CD14-positive monocyte (primary cell): ENCODE results near the gene SH3GLB1. TPM values are rescaled to one million over a fixed set of nuclear protein-coding genes. Genes with fewer than 3 reads are reported as not detected.

Source experiments
- DNase-seq, 3 donors: peaks; one replicate each; pipeline ENCODE4 v3.0.0-alpha.2; 2011 to 2022
- H2AFZ ChIP-seq: 2 replicates; pipeline ENCODE4 v1.6.0; 2012; ENCODE audit warnings: mild to moderate bottlenecking, low read depth, low read length, inconsistent platforms; ENCODE audit not compliant: insufficient read depth, poor library complexity, severe bottlenecking
- H3K27ac ChIP-seq, 2 donors: 1 replicate in 1 of 2; 2 replicates in 1 of 2; pipeline ENCODE4 v1.5.1; 2012 to 2013; ENCODE audit warnings: low read length in 2 of 2, control low read depth in 1 of 2, inconsistent platforms in 1 of 2, low read depth in 1 of 2, mild to moderate bottlenecking in 1 of 2
- H3K27me3 ChIP-seq, 2 donors: one replicate each; pipeline versions ENCODE4 v1.6.0 to v1.6.1; 2011 to 2013; ENCODE audit warnings: low read length in 2 of 2; ENCODE audit not compliant: control insufficient read depth in 2 of 2, insufficient read depth in 2 of 2
- H3K36me3 ChIP-seq, 2 donors: replicated peaks in 1 of 2; 1 replicate in 1 of 2; 2 replicates in 1 of 2; pipeline versions ENCODE4 v1.5.1 to v1.6.1; 2012 to 2013; ENCODE audit warnings: low read length in 2 of 2, control low read depth in 1 of 2, inconsistent platforms in 1 of 2, mild to moderate bottlenecking in 1 of 2; ENCODE audit not compliant: insufficient read depth in 2 of 2, control insufficient read depth in 1 of 2
- H3K4me1 ChIP-seq, 2 donors: 1 replicate in 1 of 2; 2 replicates in 1 of 2; pipeline versions ENCODE4 v1.5.1 to v1.6.1; 2012 to 2013; ENCODE audit warnings: low read length in 2 of 2, control low read depth in 1 of 2, inconsistent platforms in 1 of 2, mild to moderate bottlenecking in 1 of 2, moderate library complexity in 1 of 2; ENCODE audit not compliant: insufficient read depth in 2 of 2, control insufficient read depth in 1 of 2
- H3K4me2 ChIP-seq: replicated peaks from 2 replicates; pipeline ENCODE3; 2012; ENCODE audit warnings: low read length, moderate library complexity, mild to moderate bottlenecking; ENCODE audit not compliant: poor library complexity, severe bottlenecking; ENCODE audit errors: extremely low read depth
- H3K4me3 ChIP-seq, 3 experiments: fragments of 200-600 bp in 1 of 3; sonication (generic) in 1 of 3; replicated peaks in 1 of 3; 1 replicate in 2 of 3; 2 replicates in 1 of 3; pipeline ENCODE4 v1.5.1; 2011 to 2013; ENCODE audit warnings: low read length in 3 of 3, mild to moderate bottlenecking in 3 of 3, control low read depth in 2 of 3, low read depth in 2 of 3, inconsistent platforms in 1 of 3, moderate library complexity in 1 of 3
- H3K79me2 ChIP-seq: 2 replicates; pipeline ENCODE4 v1.6.0; 2012; ENCODE audit warnings: mild to moderate bottlenecking, control low read depth, inconsistent platforms, low read length, moderate library complexity; ENCODE audit not compliant: insufficient read depth
- H3K9ac ChIP-seq: 2 replicates; pipeline ENCODE4 v1.6.0; 2017; ENCODE audit warnings: low read length, mild to moderate bottlenecking; ENCODE audit not compliant: insufficient read depth, poor library complexity, severe bottlenecking
- H3K9me3 ChIP-seq, 2 donors: replicated peaks in 1 of 2; 1 replicate in 1 of 2; 2 replicates in 1 of 2; pipeline versions ENCODE4 v1.5.1 to v1.6.1; 2012 to 2013; ENCODE audit warnings: low read length in 2 of 2, control low read depth in 1 of 2; ENCODE audit not compliant: control insufficient read depth in 1 of 2, insufficient read depth in 1 of 2
- H4K20me1 ChIP-seq: 2 replicates; pipeline ENCODE4 v1.6.0; 2012; ENCODE audit warnings: mild to moderate bottlenecking, low read length, control low read depth, moderate library complexity; ENCODE audit not compliant: insufficient read depth
- H3K27ac Mint-ChIP-seq, 7 donors: one replicate each; pipeline ENCODE4 v1.8.0; 2020; ENCODE audit warnings: mild to moderate bottlenecking in 7 of 7, mixed read lengths in 7 of 7, moderate library complexity in 6 of 7, inconsistent platforms in 2 of 7
- H3K27me3 Mint-ChIP-seq, 3 donors: one replicate each; pipeline ENCODE4 v1.8.0; 2021 to 2022; ENCODE audit warnings: low read depth in 3 of 3, mild to moderate bottlenecking in 3 of 3, mixed read lengths in 3 of 3, moderate library complexity in 3 of 3, inconsistent platforms in 1 of 3
- H3K36me3 Mint-ChIP-seq, 2 donors: one replicate each; pipeline ENCODE4 v1.8.0; 2020; ENCODE audit warnings: mixed read lengths in 2 of 2, inconsistent platforms in 1 of 2, mild to moderate bottlenecking in 1 of 2
- H3K4me1 Mint-ChIP-seq: one replicate; pipeline ENCODE4 v1.8.0; 2020; ENCODE audit warnings: mild to moderate bottlenecking, mixed read lengths
- H3K4me3 Mint-ChIP-seq, 2 donors: one replicate each; pipeline ENCODE4 v1.8.0; 2020; ENCODE audit warnings: mild to moderate bottlenecking in 2 of 2, mixed read lengths in 2 of 2, moderate library complexity in 1 of 2
- H3K9me3 Mint-ChIP-seq, 7 donors: one replicate each; pipeline ENCODE4 v1.8.0; 2020 to 2022; ENCODE audit warnings: mixed read lengths in 7 of 7, mild to moderate bottlenecking in 6 of 7, moderate library complexity in 6 of 7, inconsistent platforms in 2 of 7
- WGBS: methylation state at CpG from one replicate; pipeline ENCODE4 v1.1.5; 2013; ENCODE audit warnings: missing lambda C conversion rate; ENCODE audit not compliant: insufficient coverage; 5-methylcytosine and 5-hydroxymethylcytosine counted together
- intact Hi-C, 2 donors: fragments of 100-400 bp; cut with micrococcal nuclease; formaldehyde crosslinking; loops; one replicate each; pipeline versions ENCODE4 v1.15.0 to v1.15.1; 2023
- polyA plus RNA-seq, 3 donors: library from polyadenylated mRNA; depleted of rRNA in 1 of 3; unstranded in 2 of 3; stranded (reverse) in 1 of 3; fragments of 300-500 nt in 2 of 3; fragments of >200 nt in 1 of 3; fragmentation: Illumina TruSeq in 2 of 3; gene quantifications; 1 replicate in 2 of 3; 2 replicates in 1 of 3; pipeline ENCODE4 v1.2.3, GENCODE V29; 2012 to 2021
- TF ChIP-seq, protein P1 (sequence below): fragments of 200-600 bp; IDR thresholded peaks from one replicate; pipeline ENCODE4 v1.8.0; 2022; ENCODE audit warnings: antibody characterized with exemption, mild to moderate bottlenecking

The SH3GLB1 gene
- polyA plus RNA-seq, 3 donors = 21.9 to 92.3 (median 75.8) TPM

DNA sequence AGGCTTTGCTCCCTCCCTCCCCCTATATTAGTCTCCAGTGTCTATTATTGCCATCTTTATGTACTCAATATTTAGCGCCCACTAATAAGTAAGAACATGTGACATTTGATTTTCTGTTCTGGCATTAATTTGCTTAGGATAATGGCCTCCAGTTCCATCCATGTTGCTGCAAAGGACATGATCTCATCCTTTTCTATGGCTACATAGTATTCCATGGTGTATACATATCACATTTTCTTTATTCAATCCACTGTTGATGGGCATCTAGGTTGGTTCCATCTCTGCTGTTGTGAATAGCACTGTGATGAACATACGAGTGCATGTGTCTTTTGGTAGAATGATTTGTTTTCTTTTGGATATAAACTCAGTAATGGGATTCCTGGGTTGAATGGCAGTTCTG, 61.3 kb downstream of the SH3GLB1 start:
- WGBS = no CpG with 5 or more reads among the region's 2 CpGs
- TF ChIP-seq, protein P1, sequence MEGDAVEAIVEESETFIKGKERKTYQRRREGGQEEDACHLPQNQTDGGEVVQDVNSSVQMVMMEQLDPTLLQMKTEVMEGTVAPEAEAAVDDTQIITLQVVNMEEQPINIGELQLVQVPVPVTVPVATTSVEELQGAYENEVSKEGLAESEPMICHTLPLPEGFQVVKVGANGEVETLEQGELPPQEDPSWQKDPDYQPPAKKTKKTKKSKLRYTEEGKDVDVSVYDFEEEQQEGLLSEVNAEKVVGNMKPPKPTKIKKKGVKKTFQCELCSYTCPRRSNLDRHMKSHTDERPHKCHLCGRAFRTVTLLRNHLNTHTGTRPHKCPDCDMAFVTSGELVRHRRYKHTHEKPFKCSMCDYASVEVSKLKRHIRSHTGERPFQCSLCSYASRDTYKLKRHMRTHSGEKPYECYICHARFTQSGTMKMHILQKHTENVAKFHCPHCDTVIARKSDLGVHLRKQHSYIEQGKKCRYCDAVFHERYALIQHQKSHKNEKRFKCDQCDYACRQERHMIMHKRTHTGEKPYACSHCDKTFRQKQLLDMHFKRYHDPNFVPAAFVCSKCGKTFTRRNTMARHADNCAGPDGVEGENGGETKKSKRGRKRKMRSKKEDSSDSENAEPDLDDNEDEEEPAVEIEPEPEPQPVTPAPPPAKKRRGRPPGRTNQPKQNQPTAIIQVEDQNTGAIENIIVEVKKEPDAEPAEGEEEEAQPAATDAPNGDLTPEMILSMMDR = no peak
- H2AFZ ChIP-seq = no peak overlapping the region

DNA sequence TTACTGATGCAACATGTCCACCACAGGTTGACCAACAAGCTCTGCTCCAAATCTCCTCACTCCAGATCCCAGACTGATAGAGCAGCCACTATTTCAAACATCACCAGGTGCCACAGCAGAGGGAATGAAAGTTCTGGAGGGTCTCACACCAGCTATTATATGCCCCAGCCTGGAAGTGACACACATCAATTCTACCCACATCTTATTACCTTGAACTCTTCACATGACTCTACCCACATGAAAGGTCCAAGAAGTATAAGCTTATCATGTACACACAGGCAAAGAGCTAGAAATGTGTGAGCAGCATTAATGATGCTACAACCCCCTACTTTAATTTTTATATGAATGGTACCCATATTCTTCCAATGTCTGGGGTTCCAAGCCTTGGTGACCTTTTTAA, 64.2 kb downstream of the SH3GLB1 start:
- H3K27me3 Mint-ChIP-seq = no peaks in the 10 kb centered on the region
- no peak overlapping the region for H3K4me2 ChIP-seq
- H3K4me1 Mint-ChIP-seq = peaks cover 18% of the 10 kb centered on the region
- no peaks in the 10 kb centered on the region for H3K36me3 Mint-ChIP-seq
- intact Hi-C loops = no loop called here
- peaks cover 15 to 17% of the 10 kb centered on the region in 2 donors for H3K4me1 ChIP-seq
- no peak for DNase-seq
- TF ChIP-seq, protein P1 = no peak
- H3K36me3 ChIP-seq = no peaks in the 10 kb centered on the region
- peaks cover 3 to 10% (median 5%) of the 10 kb centered on the region in 7 donors for H3K9me3 Mint-ChIP-seq
- H3K27me3 ChIP-seq = no peaks in the 10 kb centered on the region
- no peak overlapping the region for H3K27ac ChIP-seq
- no peaks in the 10 kb centered on the region for H4K20me1 ChIP-seq
- H3K4me3 ChIP-seq = no peak overlapping the region
- H3K4me3 Mint-ChIP-seq = no peak overlapping the region
- H3K79me2 ChIP-seq = no peaks in the 10 kb centered on the region
- H3K9me3 ChIP-seq = peaks cover 0 to 7% of the 10 kb centered on the region in 2 donors
- no peak overlapping the region for H3K9ac ChIP-seq
- no peak overlapping the region for H2AFZ ChIP-seq
- peak overlapping the region in 5 of 7 donors; percentile 27 to 64 (median 35) for H3K27ac Mint-ChIP-seq

More for the DNA sequence above, 61.3 kb downstream of the SH3GLB1 start:
- Histone ChIP-seq H3K4me1 (peaks cover 7% of the 10 kb centered on the region in 2 donors), H3K27me3 (no peaks in the 10 kb centered on the region), H3K9me3 (peaks cover 0 to 7% of the 10 kb centered on the region in 2 donors), H3K4me2 (no peak overlapping the region), H4K20me1 (no peaks in the 10 kb centered on the region), H3K9ac (no peak overlapping the region), H3K27ac (no peak overlapping the region), H3K79me2 (no peaks in the 10 kb centered on the region), H3K4me3 (no peak overlapping the region), H3K36me3 (no peaks in the 10 kb centered on the region)
- no peak overlapping the region for H3K27ac Mint-ChIP-seq
- no peak for DNase-seq
- no peaks in the 10 kb centered on the region for H3K36me3 Mint-ChIP-seq
- no peak overlapping the region for H3K4me3 Mint-ChIP-seq
- H3K27me3 Mint-ChIP-seq = peaks cover 0 to 5% (median 0%) of the 10 kb centered on the region in 3 donors
- intact Hi-C loops = no loop called here
- peaks cover 3 to 10% (median 4%) of the 10 kb centered on the region in 7 donors for H3K9me3 Mint-ChIP-seq
- H3K4me1 Mint-ChIP-seq = peaks cover 8% of the 10 kb centered on the region
